GM23248 (cell line): Measurements from ENCODE around the gene CASP3. TPM values are rescaled to one million over a fixed set of nuclear protein-coding genes. Genes with fewer than 3 reads are reported as not detected.
"Not testable (repeated sequence)": the region's sequence is repeated elsewhere in the genome, so short reads cannot be mapped to it uniquely, and the experiment has no call there.

ENCODE experiments used
- DNase-seq: peaks from one replicate; pipeline ENCODE4 v3.0.0-alpha.2; 2015
- H2AFZ ChIP-seq: fragments of 200-600 bp; sonication (generic); 2 replicates; pipeline ENCODE4 v1.6.1; 2016; ENCODE audit warnings: antibody characterized with exemption
- H3F3A ChIP-seq: fragments of 200-600 bp; sonication (generic); 2 replicates; pipeline ENCODE4 v1.6.1; 2016; ENCODE audit warnings: mild to moderate bottlenecking, antibody characterized with exemption, mixed run types; ENCODE audit not compliant: insufficient read depth
- H3K27ac ChIP-seq: fragments of 200-600 bp; sonication (generic); 2 replicates; pipeline ENCODE4 v1.5.1; 2016; ENCODE audit warnings: mild to moderate bottlenecking
- H3K27me3 ChIP-seq: fragments of 200-600 bp; sonication (generic); replicated peaks from 2 replicates; pipeline ENCODE4 v1.6.1; 2016; ENCODE audit warnings: mild to moderate bottlenecking; ENCODE audit not compliant: insufficient read depth
- H3K36me3 ChIP-seq: fragments of 200-600 bp; sonication (generic); 2 replicates; pipeline ENCODE4 v1.6.1; 2016; ENCODE audit warnings: low read depth, mild to moderate bottlenecking
- H3K4me1 ChIP-seq: fragments of 200-600 bp; sonication (generic); 2 replicates; pipeline ENCODE4 v1.6.1; 2016; ENCODE audit warnings: mild to moderate bottlenecking; ENCODE audit not compliant: insufficient read depth
- H3K4me2 ChIP-seq: fragments of 200-600 bp; sonication (generic); one replicate; pipeline ENCODE4 v1.6.1; 2016; ENCODE audit warnings: mild to moderate bottlenecking; ENCODE audit not compliant: unreplicated experiment
- H3K4me3 ChIP-seq: fragments of 200-600 bp; sonication (generic); 2 replicates; pipeline ENCODE4 v1.5.1; 2016; ENCODE audit warnings: mild to moderate bottlenecking
- H3K79me2 ChIP-seq: fragments of 200-600 bp; sonication (generic); 2 replicates; pipeline ENCODE4 v1.6.1; 2016; ENCODE audit warnings: mild to moderate bottlenecking; ENCODE audit not compliant: insufficient read depth
- H3K9ac ChIP-seq: fragments of 200-600 bp; sonication (generic); 2 replicates; pipeline ENCODE4 v1.6.1; 2016; ENCODE audit warnings: mild to moderate bottlenecking
- H3K9me2 ChIP-seq: fragments of 200-600 bp; sonication (generic); 2 replicates; pipeline ENCODE4 v1.6.1; 2016; ENCODE audit warnings: mixed run types, mild to moderate bottlenecking, moderate library complexity; ENCODE audit not compliant: insufficient read depth
- H3K9me3 ChIP-seq: fragments of 200-600 bp; sonication (generic); one replicate; pipeline ENCODE4 v1.6.1; 2017; ENCODE audit warnings: low read depth
- H4K20me1 ChIP-seq: fragments of 200-600 bp; sonication (generic); 2 replicates; pipeline ENCODE4 v1.6.0; 2016; ENCODE audit not compliant: insufficient read depth
- EZH2 ChIP-seq: fragments of 200-600 bp; sonication (generic); IDR thresholded peaks from 2 replicates; pipeline ENCODE4 v1.6.1; 2018; ENCODE audit warnings: antibody characterized with exemption, mild to moderate bottlenecking; ENCODE audit not compliant: insufficient read depth, poor library complexity, severe bottlenecking
- EZH2phosphoT487 ChIP-seq: fragments of 200-600 bp; sonication (generic); IDR thresholded peaks from 2 replicates; pipeline ENCODE4 v1.6.1; 2018; ENCODE audit warnings: antibody characterized with exemption, moderate library complexity, mild to moderate bottlenecking, low read depth; ENCODE audit not compliant: insufficient read depth
- WGBS, 2 experiments: methylation state at CpG; one replicate each; pipeline ENCODE4 v1.1.6; 2015 to 2017; ENCODE audit warnings: low lambda C conversion rate in 2 of 2, low coverage in 1 of 2; ENCODE audit errors: missing lambda C conversion rate in 2 of 2; 5-methylcytosine and 5-hydroxymethylcytosine counted together
- in situ Hi-C: fragments of 300-500 bp; cut with MboI; formaldehyde crosslinking; loops from 2 replicates; pipeline ENCODE4 v1.15.0; 2020
- polyA plus RNA-seq: library from polyadenylated mRNA; unstranded; fragments of >200 nt; fragmentation: Nextera tagmentation; extraction: Ambion mirVana; gene quantifications from 2 replicates; pipeline ENCODE4 v1.2.1, GENCODE V29; 2016
- total RNA-seq: library from RNA; depleted of rRNA; stranded (reverse); fragments of >200 nt; shearing (Covaris generic); gene quantifications from 2 replicates; pipeline ENCODE4 v1.2.3, GENCODE V29; 2014

The CASP3 gene
- total and polyA plus RNA-seq, 2 experiments from 2014 or later: 50.7 to 53.4 TPM

DNA sequence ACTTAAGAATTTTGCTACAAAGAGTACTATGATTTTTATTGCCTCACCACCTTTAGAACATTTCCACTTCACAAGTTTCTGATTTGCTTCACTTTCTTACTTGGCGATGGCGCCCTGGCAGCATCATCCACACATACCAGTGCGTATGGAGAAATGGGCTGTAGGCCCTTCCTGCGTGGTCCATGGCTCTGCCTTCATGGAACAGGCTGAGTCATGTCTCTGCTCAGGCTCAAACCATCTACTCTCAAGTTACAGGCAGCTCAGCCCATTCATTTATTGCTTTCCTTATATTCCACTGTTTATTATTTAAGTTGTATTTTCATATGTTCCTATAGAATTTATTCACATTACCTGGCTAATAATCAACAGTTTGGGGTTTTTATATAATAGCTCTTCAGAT lies 21.1 kb downstream of the CASP3 start:
- no peak for DNase-seq
- H3K4me1 ChIP-seq: no peaks in the 10 kb centered on the region
- in situ Hi-C loops: no loop called here
- no peaks in the 10 kb centered on the region for H4K20me1 ChIP-seq
- no peaks in the 10 kb centered on the region for H3K9me2 ChIP-seq
- no peaks in the 10 kb centered on the region for H3K9me3 ChIP-seq
- H3K36me3 ChIP-seq: peaks cover 44% of the 10 kb centered on the region
- H3K4me3 ChIP-seq: no peak overlapping the region
- no peak overlapping the region for H2AFZ ChIP-seq
- H3K27ac ChIP-seq: no peak overlapping the region
- no peaks in the 10 kb centered on the region for H3K27me3 ChIP-seq
- no peak overlapping the region for H3K9ac ChIP-seq
- no peaks in the 10 kb centered on the region for H3K79me2 ChIP-seq
- H3K4me2 ChIP-seq: no peak overlapping the region
- no peak for TF ChIP-seq EZH2
- no peak for TF ChIP-seq EZH2phosphoT487
- 97 to 99% methylated on average over 4 of the region's 4 CpGs for WGBS, 2 experiments
- H3F3A ChIP-seq: no peaks in the 10 kb centered on the region

GRCh38 chr4:184625783-184626596 lies 23.3 kb downstream of the CASP3 start:
- DNase-seq, H3K79me2 ChIP-seq: not testable (repeated sequence)

DNA sequence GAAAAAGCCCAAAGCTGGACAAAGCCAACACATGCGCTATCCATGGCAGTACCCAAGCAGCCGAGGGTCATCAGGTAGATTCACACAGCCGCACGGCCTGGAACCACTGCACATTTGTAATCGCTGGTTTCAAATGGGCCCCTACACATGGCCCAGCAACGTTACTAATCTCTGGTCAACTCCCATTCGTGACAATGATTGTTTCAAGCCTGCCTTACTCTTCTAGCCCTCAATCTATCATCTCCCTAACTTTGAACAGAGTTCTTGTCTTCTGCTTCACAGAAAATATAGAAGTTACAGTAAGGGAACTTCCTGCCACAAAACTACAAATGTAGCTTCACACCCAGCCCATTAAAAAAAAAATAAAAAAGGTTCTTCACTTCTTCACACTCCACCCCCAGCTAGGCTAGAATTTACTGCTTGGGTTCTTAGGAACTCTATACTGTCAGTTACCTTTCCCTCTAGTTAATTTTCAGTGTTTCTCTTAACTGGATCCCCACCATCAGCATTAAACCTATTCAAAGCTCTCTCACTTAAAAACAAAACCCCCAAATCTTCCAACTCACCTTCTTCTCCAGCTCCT lies 24.2 kb downstream of the CASP3 start:
- Histone ChIP-seq H3K9ac (no peak overlapping the region), H3F3A (no peaks in the 10 kb centered on the region), H3K4me1 (no peaks in the 10 kb centered on the region), H2AFZ (no peak overlapping the region), H3K27me3 (no peaks in the 10 kb centered on the region), H3K4me3 (no peak overlapping the region), H3K79me2 (no peaks in the 10 kb centered on the region), H3K36me3 (peaks cover 29% of the 10 kb centered on the region), H3K9me2 (no peaks in the 10 kb centered on the region), H3K27ac (no peak overlapping the region), H3K9me3 (no peaks in the 10 kb centered on the region), H4K20me1 (no peaks in the 10 kb centered on the region), H3K4me2 (no peak overlapping the region)
- in situ Hi-C loops: no loop called here
- 90 to 95% methylated on average over 7 of the region's 7 CpGs for WGBS, 2 experiments
- DNase-seq: no peak
- TF ChIP-seq EZH2: no peak
- TF ChIP-seq EZH2phosphoT487: no peak

More at GRCh38 chr4:184625783-184626596, 23.3 kb downstream of the CASP3 start:
- H2AFZ ChIP-seq, H3K27me3 ChIP-seq, H3K9ac ChIP-seq, H3K9me2 ChIP-seq, in situ Hi-C loops, H3F3A ChIP-seq, H3K9me3 ChIP-seq, H3K4me1 ChIP-seq, H3K27ac ChIP-seq, H3K4me3 ChIP-seq, H4K20me1 ChIP-seq, H3K4me2 ChIP-seq: not testable (repeated sequence)
- WGBS, 2 experiments: 91 to 94% methylated on average over 11 of the region's 11 CpGs
- H3K36me3 ChIP-seq: peaks cover 38% of the 10 kb centered on the region

DNA sequence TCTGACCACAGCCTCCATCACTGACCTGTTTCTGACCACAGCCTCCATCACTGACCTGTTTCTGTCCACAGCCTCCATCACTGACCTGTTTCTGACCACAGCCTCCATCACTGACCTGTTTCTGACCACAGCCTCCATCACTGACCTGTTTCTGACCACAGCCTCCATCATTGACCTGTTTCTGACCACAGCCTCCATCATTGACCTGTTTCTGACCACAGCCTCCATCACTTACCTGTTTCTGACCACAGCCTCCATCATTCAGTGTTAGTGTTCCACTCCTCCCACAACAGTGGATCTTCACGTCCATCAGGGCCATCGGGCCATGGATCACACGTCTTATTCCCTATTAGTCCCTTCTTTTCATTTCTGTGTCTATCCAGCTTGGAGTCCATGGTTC lies 24.7 kb downstream of the CASP3 start:
- H3F3A ChIP-seq, H3K9me2 ChIP-seq, DNase-seq, H4K20me1 ChIP-seq, H3K4me3 ChIP-seq, H2AFZ ChIP-seq, H3K4me1 ChIP-seq, H3K4me2 ChIP-seq, H3K9me3 ChIP-seq, H3K27me3 ChIP-seq, H3K79me2 ChIP-seq, in situ Hi-C loops, H3K9ac ChIP-seq, H3K27ac ChIP-seq: not testable (repeated sequence)
- WGBS, 2 experiments: 98% methylated on average over 3 of the region's 3 CpGs
- H3K36me3 ChIP-seq: peaks cover 23% of the 10 kb centered on the region
